GM19023 (cell line): ENCODE measurements around the gene BASP1.

Source experiments
- ATAC-seq: cut with Tn5 transposase; IDR thresholded peaks from one replicate; pipeline ENCODE4 v1.9.1; 2021; ENCODE audit warnings: mild to moderate bottlenecking, moderate library complexity; ENCODE audit not compliant: unreplicated experiment

Gene BASP1, protein sequence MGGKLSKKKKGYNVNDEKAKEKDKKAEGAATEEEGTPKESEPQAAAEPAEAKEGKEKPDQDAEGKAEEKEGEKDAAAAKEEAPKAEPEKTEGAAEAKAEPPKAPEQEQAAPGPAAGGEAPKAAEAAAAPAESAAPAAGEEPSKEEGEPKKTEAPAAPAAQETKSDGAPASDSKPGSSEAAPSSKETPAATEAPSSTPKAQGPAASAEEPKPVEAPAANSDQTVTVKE

DNA sequence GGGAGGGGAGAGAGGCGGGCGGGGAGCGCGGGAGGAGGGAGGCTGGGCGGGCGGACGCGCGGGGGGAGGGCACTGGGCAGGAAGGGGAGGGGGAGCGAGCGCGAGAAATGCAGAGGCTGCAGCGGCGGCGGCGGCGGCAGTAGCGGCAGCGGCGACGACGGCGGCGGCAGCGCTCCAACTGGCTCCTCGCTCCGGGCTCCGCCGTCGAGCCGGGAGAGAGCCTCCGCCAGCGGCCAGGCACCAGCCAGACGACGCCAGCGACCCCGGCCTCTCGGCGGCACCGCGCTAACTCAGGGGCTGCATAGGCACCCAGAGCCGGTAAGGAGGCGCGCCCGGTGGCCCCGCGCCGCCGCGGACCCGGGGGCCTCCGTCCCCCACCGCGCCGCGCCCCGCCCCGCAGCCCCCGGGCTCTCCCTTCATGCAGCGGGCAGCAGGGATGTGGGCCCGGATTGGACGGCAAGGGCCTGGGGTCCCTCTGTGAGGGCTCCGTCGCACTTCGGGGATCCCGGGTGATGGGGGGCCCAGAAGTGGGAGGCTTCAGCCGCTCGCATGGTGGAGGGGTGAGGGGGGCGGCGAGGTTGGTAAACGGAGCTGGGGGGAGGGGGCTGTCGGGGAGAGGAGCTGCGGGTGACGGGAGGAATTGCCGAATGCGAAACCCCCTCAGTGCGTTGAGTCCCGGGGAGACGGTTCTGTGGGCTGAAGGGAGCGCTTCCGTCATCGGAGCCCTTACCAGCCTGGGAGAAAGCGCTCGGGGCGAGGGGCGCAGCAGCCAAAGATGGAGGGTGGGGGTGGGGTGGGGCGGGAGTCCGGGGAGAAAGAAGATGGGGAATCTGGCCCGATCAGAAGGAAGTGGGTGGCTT is at the start of gene BASP1:
BASP1 (plus strand) TSS at position 139 of the 860 bp plus-strand sequence. CDS start 57,586 bp downstream, outside the sequence.
- peak; percentile 43 for ATAC-seq

DNA sequence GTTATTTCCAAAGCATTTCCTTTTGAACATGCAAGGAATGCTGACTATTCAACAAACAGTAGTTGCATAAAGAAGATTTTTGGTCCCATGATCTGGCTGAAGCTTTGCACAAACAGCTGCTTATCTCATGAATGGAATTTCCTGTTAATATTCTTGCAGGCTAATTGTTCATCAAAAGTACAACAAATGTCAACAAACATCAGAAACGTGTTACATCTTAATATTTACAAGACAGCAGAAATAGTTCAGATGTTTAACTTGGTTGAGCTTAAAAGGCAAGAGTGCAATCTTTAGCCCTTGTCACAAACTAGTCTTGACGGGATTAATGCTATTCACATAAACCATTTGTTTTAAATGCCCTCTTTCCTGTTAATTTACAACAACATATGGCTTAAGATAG is 47.9 kb upstream of the BASP1 start:
- no peak for ATAC-seq

DNA sequence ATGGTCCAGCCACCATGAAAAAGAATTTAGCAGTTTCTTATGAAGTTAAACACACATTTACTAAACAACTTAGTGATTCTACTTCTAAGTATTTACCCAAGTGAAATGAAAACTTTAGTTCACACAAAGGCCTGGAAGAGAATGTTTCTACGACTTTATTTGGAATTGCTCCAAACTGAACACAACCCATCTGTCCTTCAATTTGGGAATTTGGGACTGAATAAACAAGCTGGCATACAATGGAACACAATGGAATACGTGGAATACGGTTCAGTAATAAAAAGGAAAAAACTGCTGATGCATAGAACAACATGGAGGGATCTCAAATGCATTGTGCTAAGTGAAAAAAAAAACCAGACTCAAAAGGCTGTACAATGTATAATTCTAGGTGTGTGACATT is 44.6 kb upstream of the BASP1 start:
- ATAC-seq = no peak

DNA sequence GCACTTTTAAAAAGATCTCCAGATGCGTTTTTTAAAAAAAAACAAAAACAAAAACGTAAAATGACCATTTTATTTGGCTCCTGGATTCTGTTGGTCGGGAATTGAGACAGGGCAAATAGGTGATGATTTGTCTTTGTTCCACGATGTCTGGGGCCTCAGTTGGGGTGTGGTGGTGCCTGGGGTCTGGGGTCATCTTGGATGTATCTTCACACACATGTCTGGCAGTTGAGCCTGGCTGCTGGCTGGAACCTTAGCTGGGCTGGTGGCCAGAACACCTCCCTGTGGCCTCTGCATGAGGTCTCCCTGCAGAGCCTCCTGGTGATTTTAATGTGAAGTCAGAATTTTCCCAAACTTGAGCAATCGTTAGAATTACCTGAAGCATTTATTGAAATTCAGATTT is 42.5 kb upstream of the BASP1 start:
- ATAC-seq = no peak

DNA sequence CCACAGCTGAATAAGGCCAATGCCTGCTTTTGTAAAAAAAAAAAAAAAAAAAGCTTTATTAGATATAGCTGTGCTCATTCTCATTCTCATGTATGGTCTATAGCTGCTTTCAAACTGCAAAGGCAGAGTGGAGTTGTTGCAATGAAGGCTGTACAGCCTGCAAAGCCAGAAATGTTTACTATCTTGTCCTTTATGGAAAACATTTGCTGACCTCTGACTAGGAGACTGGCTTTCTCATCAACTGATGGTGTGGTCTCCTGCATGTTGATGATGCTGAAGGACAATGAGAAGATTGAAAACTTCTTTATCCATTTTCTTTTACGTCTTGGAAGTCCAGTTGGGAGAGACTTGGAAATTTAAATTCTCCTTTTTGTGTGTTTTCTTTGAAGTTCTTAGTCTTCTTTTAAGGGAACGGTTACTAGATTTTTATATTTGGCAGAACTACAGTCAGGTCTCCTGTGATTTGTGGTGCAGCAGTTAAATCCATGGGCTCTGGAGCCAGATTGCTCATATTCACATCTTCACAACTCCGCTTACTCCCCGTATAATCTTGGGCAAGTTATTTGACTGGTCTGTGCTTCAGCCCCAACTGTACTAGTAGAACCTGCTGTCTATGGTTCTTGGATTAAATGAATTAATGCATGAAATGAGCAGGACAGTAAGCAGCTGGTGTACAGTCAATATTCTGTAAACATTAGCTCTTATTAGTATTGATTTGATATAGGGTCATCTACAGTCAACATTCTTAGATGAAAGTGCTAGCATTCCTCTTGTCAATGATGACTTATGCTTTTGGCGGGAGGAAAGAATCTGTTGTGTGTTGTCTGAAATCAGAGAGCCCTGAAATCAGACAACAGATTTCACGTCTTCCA is 39.7 kb upstream of the BASP1 start:
- no peak for ATAC-seq

DNA sequence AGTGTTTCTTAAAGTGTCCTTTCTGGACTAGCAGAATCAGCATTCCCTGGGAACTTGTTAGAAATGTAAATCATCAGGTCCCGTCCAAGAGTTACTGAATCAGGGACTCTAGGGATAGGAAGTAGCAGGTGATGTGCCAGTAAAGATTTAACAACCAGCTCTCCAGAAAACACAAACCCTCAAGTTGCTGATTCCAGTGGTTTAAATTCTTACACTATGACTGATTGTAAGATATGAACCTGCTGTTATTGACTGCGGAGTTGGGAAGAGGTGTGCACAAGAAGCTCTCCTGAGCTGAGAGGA is 39.1 kb upstream of the BASP1 start:
- no peak for ATAC-seq

DNA sequence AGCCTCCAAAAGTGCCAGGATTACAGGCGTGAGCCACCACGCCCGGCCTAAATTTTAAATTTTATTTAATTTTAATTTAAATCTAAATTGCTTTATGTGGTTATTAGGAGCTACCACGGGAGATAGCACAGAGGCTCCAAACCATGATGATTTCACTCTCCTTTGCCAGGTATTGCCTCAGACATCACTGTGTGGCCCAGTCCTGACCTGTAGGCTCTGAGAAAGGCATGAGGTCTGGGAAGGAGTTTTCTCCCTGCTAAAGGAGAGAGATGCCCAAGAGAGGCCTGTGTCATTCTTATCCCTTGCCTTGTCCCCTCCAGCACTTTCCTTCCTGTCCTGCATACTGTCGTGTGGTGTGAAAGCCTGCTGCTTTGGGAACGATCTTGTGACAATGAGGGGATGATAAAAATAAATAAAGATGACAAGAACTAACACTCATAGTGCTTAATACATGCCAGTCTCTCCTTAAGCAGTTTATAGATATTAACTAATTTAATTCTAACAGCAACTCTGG is 37.0 kb upstream of the BASP1 start:
- ATAC-seq = no peak

DNA sequence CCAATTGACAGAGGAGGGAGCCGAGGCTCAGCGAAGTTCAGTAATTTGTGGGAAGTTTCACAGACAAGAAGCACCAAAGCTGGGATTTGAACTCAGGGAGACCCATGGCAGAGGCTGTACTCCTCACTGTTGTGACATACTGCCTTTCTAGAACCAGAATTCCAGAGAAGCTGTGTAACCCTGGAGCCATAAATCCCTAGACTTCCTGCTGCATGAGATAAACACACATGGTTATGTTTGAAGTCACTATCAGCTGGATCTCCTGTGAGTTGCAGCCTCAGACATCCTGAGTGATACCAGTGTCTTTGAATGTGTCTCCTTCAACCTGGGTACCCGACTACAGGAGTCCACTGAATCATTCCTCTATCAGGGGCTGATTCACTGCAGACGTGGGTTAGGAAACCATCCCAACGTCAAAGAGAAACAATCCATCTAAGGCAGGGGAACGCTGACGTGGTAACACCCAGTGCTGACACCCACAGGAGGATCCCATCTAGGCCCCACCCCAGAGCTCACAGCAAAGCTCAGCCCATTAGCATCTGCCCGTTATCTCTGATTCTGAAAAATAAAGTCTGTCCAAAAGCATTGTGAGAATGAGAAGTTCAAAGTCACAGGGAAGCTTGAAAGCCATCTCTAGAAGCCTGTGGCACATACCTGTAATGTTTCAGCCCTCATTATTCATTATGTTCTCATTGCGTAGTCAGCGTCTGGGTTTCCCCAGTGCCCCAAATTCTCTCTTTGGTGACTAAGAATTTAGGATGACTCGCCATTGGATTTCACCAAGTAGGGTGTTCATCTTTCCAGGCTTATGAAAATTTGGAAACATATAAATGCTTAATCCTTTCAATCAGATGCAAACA is 36.3 kb upstream of the BASP1 start:
- no peak for ATAC-seq

DNA sequence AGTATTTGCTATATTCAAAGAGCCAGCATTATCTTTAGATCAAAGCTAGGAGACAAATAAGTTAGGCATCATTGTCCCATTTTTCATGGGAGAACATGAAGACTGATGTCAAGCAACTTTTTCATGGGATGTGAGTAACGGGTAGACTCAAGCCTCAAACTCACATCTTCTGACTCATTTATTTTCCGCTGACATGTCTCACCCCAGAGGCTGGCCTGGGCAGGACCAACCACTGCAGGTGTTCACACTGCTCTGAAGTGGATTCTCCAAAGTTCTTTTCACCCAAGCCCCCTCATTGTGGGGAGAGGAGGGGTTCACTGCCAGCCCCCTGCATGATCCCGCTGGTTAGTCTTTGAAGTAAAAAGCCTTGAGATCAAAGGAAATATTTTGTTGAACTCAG is 34.9 kb upstream of the BASP1 start:
- ATAC-seq = no peak

DNA sequence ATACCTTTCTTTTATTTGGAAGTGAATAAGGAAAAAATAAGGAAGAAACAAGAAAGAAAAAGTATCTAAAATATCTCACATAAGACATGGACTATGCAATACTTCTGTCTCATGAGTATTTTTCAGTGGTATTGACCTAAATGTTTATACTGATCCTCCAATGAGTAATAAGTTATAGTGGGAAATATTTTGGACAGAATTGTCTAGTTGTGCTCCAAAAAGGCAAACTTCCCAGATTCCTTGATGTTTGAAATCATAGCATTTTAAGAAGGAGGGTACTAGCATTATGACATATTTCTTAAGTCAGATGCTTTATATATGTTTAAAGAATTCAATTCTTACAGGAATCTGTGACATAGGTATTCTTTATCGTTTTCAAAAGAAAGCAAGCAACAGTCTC is 34.5 kb upstream of the BASP1 start:
- no peak for ATAC-seq

DNA sequence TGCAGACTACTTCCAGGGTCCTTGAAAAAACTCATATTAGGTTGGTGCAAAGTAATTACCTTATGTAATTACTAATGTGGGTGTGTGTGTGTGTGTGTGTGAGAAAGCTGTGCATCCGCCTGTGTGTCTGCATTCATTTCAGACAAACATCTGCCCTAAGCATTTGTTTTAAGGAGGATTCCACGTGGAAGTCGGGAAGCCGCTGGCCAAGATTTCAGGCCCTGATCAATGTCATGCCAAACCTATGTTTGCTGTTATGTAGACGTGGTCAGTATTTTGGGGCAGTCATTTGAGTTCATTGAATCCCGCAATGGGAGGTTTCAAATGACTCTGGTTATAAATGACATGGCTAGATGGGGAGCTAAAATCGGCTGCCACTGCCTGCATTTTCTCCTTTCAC is 33.6 kb upstream of the BASP1 start:
- ATAC-seq = no peak

DNA sequence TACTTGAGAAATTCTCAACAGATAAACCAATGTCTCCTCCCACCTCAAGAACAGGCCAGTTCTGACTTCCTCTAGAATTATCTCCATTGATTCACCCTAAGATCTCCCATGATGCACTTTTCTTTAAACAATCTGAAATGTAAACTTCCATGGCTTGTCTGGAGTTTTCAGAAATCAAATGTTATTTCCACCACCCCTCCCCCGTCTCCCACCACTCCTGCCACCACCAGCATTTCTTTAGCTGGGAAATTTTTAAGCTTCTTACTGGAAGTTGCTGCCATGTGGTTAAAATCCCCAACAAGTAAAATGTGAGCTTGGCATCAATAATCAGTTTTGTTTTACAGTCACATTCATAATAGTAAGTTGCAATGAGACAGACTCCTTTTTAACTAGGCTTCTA is 32.8 kb upstream of the BASP1 start:
- ATAC-seq = no peak

DNA sequence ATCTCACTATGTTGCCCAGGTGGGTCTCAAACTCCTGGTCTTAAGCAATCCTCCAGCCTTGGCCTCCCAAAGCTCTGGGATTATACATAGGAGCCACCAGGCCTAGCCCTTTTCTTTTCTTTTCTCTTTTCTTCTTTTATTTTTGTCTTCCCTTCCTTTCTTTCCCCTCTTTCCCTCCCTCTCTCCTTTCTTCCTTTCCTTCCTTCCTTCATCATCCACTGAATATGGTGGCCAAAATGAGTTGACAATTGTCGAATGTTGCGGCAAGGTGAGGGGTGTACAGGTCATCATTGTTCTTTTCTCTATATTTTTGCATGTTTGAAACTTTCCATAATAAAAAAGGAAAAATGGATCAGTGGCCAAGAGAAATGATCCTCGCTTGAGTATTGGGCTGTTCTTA is 32.1 kb upstream of the BASP1 start:
- ATAC-seq = no peak

DNA sequence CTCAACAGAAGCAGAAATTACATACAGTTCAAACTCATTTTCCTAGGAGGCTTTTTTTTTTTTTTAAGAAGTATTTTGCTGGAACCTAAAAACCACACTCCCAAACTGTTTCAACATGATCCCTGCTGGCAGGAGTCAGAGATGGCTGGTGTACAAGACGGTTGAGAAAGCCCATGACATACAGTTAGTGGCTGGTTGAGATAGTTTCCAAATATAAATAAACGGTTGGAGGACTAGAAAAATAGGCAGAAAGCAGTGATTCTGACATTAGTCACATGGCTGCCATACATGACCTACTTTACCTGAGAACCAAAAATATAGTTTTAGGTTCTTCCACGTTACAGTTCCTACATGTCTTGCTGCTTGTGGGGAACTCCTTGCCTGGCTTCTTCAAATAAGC is 31.7 kb upstream of the BASP1 start:
- ATAC-seq = no peak

DNA sequence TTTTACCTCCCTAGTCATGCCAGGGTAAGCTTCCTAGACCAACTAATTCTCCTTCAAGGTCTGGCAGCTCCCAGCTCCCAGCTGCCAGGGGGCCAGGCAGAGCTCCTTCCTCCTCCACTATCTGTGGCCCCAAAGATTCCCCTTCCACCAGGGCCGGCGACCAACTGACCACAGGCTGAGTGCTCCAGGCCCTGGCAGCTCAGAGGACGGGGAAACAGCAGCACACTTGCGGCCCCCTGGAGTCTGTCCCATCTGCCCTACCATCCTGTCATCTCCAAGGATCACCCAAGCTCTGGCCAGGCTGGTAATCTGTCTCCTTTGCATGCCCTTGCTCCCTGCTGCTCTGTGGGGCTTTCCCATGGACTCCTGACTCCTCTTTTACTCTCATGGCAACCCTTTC is 31.2 kb upstream of the BASP1 start:
- no peak for ATAC-seq

DNA sequence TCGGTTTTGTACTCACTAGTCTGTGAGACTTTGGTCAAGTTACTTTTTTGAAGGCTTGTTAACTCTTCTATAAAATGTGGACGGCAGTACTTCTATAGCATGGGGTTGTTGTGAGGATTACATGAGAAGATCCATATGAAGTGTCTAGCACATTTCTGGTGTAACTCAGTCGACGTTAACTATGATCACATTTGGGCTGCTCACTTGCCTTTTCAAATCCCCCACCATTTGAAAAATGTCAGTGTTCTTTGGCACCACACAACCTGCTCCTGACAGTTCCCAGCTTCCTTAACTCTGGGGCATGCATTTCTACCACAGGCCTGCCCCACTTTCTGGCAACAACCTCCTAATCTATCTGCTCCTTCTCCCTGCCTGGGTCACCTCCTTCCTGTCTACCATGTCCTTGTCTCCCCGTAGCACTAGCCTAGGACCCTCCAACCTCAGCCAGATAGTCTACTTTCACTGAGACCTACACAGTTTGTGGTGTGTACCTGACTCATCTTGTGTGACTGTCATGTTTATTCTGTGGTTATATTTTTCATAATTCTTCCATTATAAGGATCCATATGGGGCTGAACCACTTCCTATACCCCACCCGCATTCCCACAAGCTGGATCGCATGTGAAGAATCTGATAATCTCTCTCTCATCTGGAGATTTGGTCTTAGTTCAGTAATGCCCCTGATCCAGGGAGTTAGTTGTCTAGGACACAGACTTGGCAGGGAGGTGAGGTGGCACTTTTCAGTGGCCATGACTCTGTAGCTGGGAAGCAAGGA is 30.2 kb upstream of the BASP1 start:
- no peak for ATAC-seq

DNA sequence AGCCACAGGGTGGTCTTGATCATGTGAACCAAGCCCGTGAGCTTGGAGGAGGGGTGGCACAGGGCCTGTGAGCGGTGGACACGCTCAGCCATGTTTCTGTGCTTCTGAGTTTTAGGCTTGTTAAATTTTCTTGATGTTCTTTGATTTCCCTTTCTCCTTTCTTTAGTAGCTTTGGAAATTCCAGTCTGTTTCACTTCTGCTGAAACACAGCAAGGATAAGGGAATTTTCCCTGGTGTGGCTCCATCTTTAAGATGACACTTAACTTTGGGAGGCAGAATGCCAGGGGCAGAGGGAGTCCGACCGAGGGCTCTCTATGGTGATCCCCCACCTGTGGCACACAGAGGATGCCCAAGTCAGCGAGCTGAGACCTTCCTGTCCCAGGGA is 29.7 kb upstream of the BASP1 start:
- no peak for ATAC-seq

DNA sequence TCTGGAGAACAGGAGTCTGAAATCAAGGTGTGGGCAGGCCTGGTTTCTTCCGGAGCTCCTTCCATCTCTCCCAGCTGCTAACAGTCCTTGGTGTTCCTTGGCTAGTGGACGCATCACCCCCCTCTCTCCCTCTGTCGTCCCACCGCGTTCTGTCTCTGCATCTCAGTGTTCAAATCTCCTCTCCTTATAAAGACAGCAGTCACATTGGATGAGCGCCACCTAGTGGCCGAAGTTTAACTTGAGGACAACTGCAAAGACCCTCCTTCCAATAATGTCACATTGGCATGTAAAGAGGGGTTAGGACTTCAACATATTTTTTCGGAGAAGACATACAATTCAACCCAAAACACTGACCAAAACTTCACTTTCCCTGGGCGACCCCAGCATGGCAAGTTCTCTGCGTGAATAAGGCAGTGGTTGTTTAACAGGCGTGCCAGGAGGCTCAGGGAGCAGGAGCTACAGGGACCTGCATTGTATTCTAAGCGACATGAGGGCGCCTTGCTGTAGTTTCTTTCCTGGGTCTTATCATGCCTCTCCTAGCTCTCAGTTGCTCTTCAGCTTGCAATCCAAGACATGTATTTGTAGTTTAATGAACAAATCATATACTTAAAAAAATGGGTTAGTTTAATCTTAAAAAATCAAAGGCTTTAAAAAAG is 27.9 kb upstream of the BASP1 start:
- ATAC-seq = peak; percentile 73

DNA sequence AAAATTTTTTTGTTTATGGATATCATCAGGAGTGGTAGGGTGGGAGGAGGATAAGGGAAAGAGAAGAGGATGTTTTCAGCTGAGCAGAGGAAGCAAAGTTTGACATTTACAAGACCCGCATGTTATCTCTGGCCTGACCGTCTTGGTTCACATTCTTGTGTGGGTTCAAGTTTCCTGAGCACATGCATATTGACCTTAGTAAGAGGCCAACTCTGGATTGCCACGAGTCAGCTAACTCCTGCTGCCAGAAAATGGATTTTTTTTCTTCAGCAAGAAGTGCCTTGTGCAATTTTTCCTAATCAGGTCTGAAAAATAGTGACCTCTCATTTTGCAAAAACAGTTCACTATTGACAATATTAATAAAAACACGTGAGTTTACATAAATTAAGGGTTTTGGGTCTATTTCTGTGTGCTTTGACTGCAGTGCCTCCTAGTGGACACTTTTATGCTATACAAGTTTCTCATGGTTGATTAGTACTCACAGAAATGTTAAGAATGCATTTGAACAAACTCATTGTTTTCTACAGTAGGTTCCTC is 27.1 kb upstream of the BASP1 start:
- ATAC-seq = no peak
